ENCODE measurements around the gene ERC2. TPM values are rescaled to one million over a fixed set of nuclear protein-coding genes. Genes with fewer than 3 reads are reported as not detected.

The ERC2 gene
- total and polyA plus RNA-seq, 2 of the 13 experiments (the other 11 are each of a cell fraction or from before 2014, with no cell fraction given), result 0.16 to 0.22 TPM

DNA sequence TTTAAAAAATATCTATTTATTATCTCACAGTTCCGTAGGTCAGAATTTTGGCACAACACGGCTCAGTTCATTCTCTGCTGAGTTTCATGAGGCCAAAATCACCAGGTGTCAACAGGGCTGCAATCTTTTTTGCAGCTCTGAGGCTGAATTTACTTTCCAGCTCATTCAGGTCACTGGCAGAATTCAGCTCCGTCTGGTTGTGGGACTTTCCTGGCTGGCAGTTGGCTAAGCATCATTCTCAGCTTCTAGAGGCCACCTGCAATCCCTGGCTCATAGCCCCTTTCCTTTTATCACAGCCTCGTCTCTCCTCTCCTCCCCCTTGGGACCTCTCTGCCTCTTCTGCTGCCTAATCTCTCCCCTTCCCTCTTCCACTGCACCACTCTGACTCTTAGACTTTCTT, 807.1 kb downstream of the ERC2 start:
- Histone ChIP-seq H3K4me3 (replicated peaks in 1 of 3; ENCODE audit: insufficient read depth in 1 of 3, low read depth in 2 of 3, low read length in 3 of 3) (no peak overlapping the region), H3K36me3 (replicated peaks in 1 of 2; ENCODE audit: control insufficient read depth in 1 of 2, insufficient read depth in 2 of 2, low read length in 2 of 2) (no peaks in the 10 kb centered on the region), H3K27ac (ENCODE audit: extremely low read length, insufficient read depth, low read length) (no peak overlapping the region), H2AFZ (ENCODE audit: low read length) (no peak overlapping the region), H3K9me3 (ENCODE audit: low read length) (no peaks in the 10 kb centered on the region), H3K4me1 (ENCODE audit: insufficient read depth, low read length) (no peaks in the 10 kb centered on the region), H3K9ac (ENCODE audit: insufficient read depth, low read depth, low read length) (no peak overlapping the region), H3K27me3 (ENCODE audit: control insufficient read depth in 1 of 2, insufficient read depth in 2 of 2, low read length in 2 of 2) (no peaks in the 10 kb centered on the region), H3K79me2 (ENCODE audit: insufficient read depth, low read length) (no peaks in the 10 kb centered on the region), H3K4me2 (ENCODE audit: low read depth, low read length) (no peak overlapping the region), H4K20me1 (ENCODE audit: insufficient read depth, low read length) (no peaks in the 10 kb centered on the region)
- intact Hi-C loops (cut with micrococcal nuclease; ENCODE audit: unreplicated experiment) (no loop called here), in situ Hi-C loops (cut with HindIII; ENCODE audit: extremely low pct_ligation_motif_present, low pct_unique_long_range_greater_than_20kb) (no loop called here)
- ChIA-PET CTCF (ENCODE audit: low intra/inter-chr PET ratio, low total read pairs) (no interaction called here), POLR2A (no interaction called here)
- no TSS peak for BruUV-seq (replicated peaks)
- FAIRE-seq (no peak), DNase-seq (ENCODE audit: low spot score) (no peak), ATAC-seq (no peak)
- 3% methylated on average over 4 of the region's 4 CpGs for WGBS (ENCODE audit: low lambda C conversion rate)
- TF ChIP-seq ZNF30 (CRISPR knock-in tag; IDR thresholded peaks at IDR 0.05) (no peak), CC2D1A (CRISPR knock-in tag; IDR thresholded peaks at IDR 0.05) (no peak), HHEX (CRISPR knock-in tag; IDR thresholded peaks at IDR 0.05) (no peak), ZNF609 (CRISPR knock-in tag; IDR thresholded peaks at IDR 0.05; ENCODE audit: borderline replicate concordance) (no peak), ZNF18 (CRISPR knock-in tag; IDR thresholded peaks at IDR 0.05; ENCODE audit: insufficient replicate concordance) (no peak), ETS1 (CRISPR knock-in tag; IDR thresholded peaks at IDR 0.05) (no peak), REST (IDR thresholded peaks at IDR 0.05; ENCODE audit: borderline replicate concordance in 1 of 2, low read depth in 1 of 2, low read length in 2 of 2) (no peak), ZNF7 (CRISPR knock-in tag; IDR thresholded peaks at IDR 0.05) (no peak), ASH2L (IDR thresholded peaks at IDR 0.05; ENCODE audit: insufficient read length, low read depth, low read length) (no peak), HNF4G (IDR thresholded peaks at IDR 0.05; ENCODE audit: borderline replicate concordance, low read depth, low read length) (no peak), HNF4G (CRISPR knock-in tag; IDR thresholded peaks at IDR 0.05; ENCODE audit: borderline replicate concordance, low read depth) (no peak), TEAD3 (CRISPR knock-in tag; optimal IDR thresholded peaks at IDR 0.05; ENCODE audit: borderline replicate concordance) (no peak), SALL2 (CRISPR knock-in tag; IDR thresholded peaks at IDR 0.05) (no peak), TMF1 (CRISPR knock-in tag; IDR thresholded peaks at IDR 0.05; ENCODE audit: low read depth) (no peak)
